Heart left ventricle (tissue), 16 donors: ENCODE measurements around the gene LTB4R. TPM values are rescaled to one million over a fixed set of nuclear protein-coding genes. Genes with fewer than 3 reads are reported as not detected.
A peak's percentile ranks its signal among the peaks of the same experiment; 100 is the strongest.

Experiments
- ATAC-seq, 4 donors: fragments of 200-7000 bp; cut with Tn5 transposase; one replicate each; pipeline ENCODE4 v1.9.1; 2020 to 2022; ENCODE audit warnings: moderate library complexity in 4 of 4, mild to moderate bottlenecking in 3 of 4, moderate number of reproducible peaks in 1 of 4
- DNase-seq, 5 donors: peaks; one replicate each; pipeline ENCODE4 v3.0.0-alpha.2; 2020
- H3K27ac ChIP-seq, 12 donors: fragments of 200-600 bp; sonication (generic) in 4 of 12; one replicate each; pipeline versions ENCODE4 v1.5.0 to v1.8.0; 2016 to 2022; ENCODE audit warnings: mild to moderate bottlenecking in 2 of 12
- H3K27me3 ChIP-seq, 9 donors: fragments of 200-600 bp; sonication (generic) in 2 of 9; one replicate each; pipeline versions ENCODE4 v1.5.1 to v1.8.0; 2016 to 2022; ENCODE audit warnings: mild to moderate bottlenecking in 3 of 9
- H3K36me3 ChIP-seq, 9 donors: fragments of 200-600 bp; sonication (generic) in 2 of 9; one replicate each; pipeline versions ENCODE4 v1.5.0 to v1.8.0; 2018 to 2022; ENCODE audit warnings: mild to moderate bottlenecking in 2 of 9
- H3K4me1 ChIP-seq, 12 donors: fragments of 200-600 bp; sonication (generic) in 4 of 12; one replicate each; pipeline versions ENCODE4 v1.5.0 to v1.8.0; 2016 to 2022; ENCODE audit warnings: mild to moderate bottlenecking in 3 of 12
- H3K4me3 ChIP-seq, 12 donors: fragments of 200-600 bp; sonication (generic) in 4 of 12; one replicate each; pipeline versions ENCODE4 v1.5.0 to v1.8.0; 2017 to 2022; ENCODE audit warnings: mild to moderate bottlenecking in 9 of 12, moderate library complexity in 4 of 12
- H3K9me3 ChIP-seq, 12 donors: fragments of 200-600 bp; sonication (generic) in 4 of 12; one replicate each; pipeline versions ENCODE4 v1.5.0 to v1.8.0; 2016 to 2022; ENCODE audit warnings: mild to moderate bottlenecking in 1 of 12
- CTCF ChIP-seq, 12 donors: fragments of 200-600 bp; sonication (generic) in 4 of 12; IDR thresholded peaks; one replicate each; pipeline versions ENCODE4 v1.5.0 to v1.8.0; 2018 to 2022; ENCODE audit warnings: antibody characterized with exemption in 12 of 12, mild to moderate bottlenecking in 5 of 12
- POLR2A ChIP-seq, 2 donors: fragments of 450-650 bp; IDR thresholded peaks; one replicate each; pipeline ENCODE4 v1.6.1; 2017; ENCODE audit warnings: antibody characterized with exemption in 2 of 2, mild to moderate bottlenecking in 2 of 2, moderate library complexity in 2 of 2
- WGBS, 4 donors: extraction: QIAGEN DNeasy Blood & Tissue Kit in 2 of 4; methylation state at CpG; one replicate each; pipeline versions ENCODE4 v1.1.5 to v1.1.7; 2013 to 2018; 5-methylcytosine and 5-hydroxymethylcytosine counted together
- intact Hi-C, 10 donors: fragments of 100-400 bp; cut with DNase I; formaldehyde crosslinking; loops; one replicate each; pipeline versions ENCODE4 v1.11.1 to v1.14.2; 2022
- polyA plus RNA-seq, 2 donors: library from polyadenylated mRNA; stranded (reverse); fragments of 200-250 nt; gene quantifications; one replicate each; pipeline ENCODE4 v1.2.3, GENCODE V29; 2013
- total RNA-seq, 9 donors: library from RNA; depleted of rRNA in 2 of 9; stranded (reverse); fragments of >200 nt in 2 of 9; fragmentation: NEBNext Ultra II Directional in 3 of 9; extraction: Animal tissue kit (Norgen Biotek cat#: 25700) in 3 of 9; gene quantifications; one replicate each; pipeline versions ENCODE4 v1.1.0 to v1.2.4, GENCODE V29; 2016 to 2023
- donor health status: ischemic (EF 13 %, LVEDD 7.1; RV severe dilation, severe dysfunction).
- donor health status: healthy with polysubstance abuse.
- donor health status: DM: no; HTN: yes; CAD: no.
- donor health status: DM: no; HTN: no; CAD: no.
- donor health status: ischemic (EF 25% LVEDD 6.9; RV normal size, moderate dysfunction).
- donor health status: ischemic (EF 25% LVEDD 5.7; RV mildly dilated, moderate dysfunction).
- donor health status: healthy.
- donor health status: DM: yes; HTN: yes; CAD: no.
- donor health status: ischemic (EF 35%, LVEDD 5.7; RV mildly dilated, moderate dysfunction).
- donor health status: nonischemic (EF 11% LVEDD 7.7; RV severe dilation, severe dysfunction).
- donor health status: DM: yes; HTN: yes; CAD: no.
- donor health status: PGD.
- donor health status: ischemic (EF 29% LVEDD 5.4; RV normal size, mild dysfunction).
- donor health status: nonischemic (EF 23%, LVEDD 6.1; RV moderate dilation, normal function).

Gene LTB4R
- total and polyA plus RNA-seq, 11 donors, result 0.92 to 8.8 (median 1.7) TPM

- intact Hi-C loops, result loop anchor here in 2 of 10 donors (1.0 to 2.0 kb wide), 3 partner anchors 26 to 29 kb away; partner anchors contain the start of genes DHRS1 (in 1 of the 2), NOP9 (in 1 of the 2) and TINF2 (in 1 of the 2)
- 1% methylated on average over 9 to 61 of the region's 61 CpGs for WGBS, 4 donors
- DNase-seq, result peak; percentile 89 to 94 (median 90)
- peaks cover 0 to 36% (median 24%) of the 10 kb centered on the region in 9 donors for H3K36me3 ChIP-seq
- ATAC-seq, result peak; percentile 91 to 96 (median 95)
- H3K27me3 ChIP-seq, result no peaks in the 10 kb centered on the region
- peak; percentile 60 to 95 (median 78) for TF ChIP-seq CTCF (IDR thresholded peaks at IDR 0.05)
- TF ChIP-seq POLR2A (IDR thresholded peaks at IDR 0.05), result peak in 1 of 2 donors; percentile 71
- H3K4me1 ChIP-seq, result peaks cover 0 to 47% (median 12%) of the 10 kb centered on the region in 12 donors
- H3K9me3 ChIP-seq, result no peaks in the 10 kb centered on the region
- peak within 1 kb of the TSS; percentile 67 to 98 (median 86) for H3K4me3 ChIP-seq
- H3K27ac ChIP-seq, result peak within 1 kb of the TSS; percentile 88 to 99 (median 98)
Observed at GRCh38 chr14:24271134-24271833, 40.0 kb upstream of the LTB4R start, which contains the start of gene RABGGTA. TSS of gene RABGGTA (minus strand) at chr14:24271597. CDS start at chr14:24271115, 482 bp downstream.

- peak overlapping the region in 11 of 12 donors; percentile 89 to 99 (median 98) for H3K27ac ChIP-seq
- intact Hi-C loops, result loop anchor here in 2 of 10 donors (1.0 to 2.0 kb wide), 3 partner anchors 27 to 30 kb away; partner anchors contain the start of genes DHRS1 (in 1 of the 2), NOP9 (in 1 of the 2) and TINF2 (in 1 of the 2)
- ATAC-seq (no peak), DNase-seq (no peak)
- no peak for TF ChIP-seq CTCF (IDR thresholded peaks at IDR 0.05)
- no peak for TF ChIP-seq POLR2A (IDR thresholded peaks at IDR 0.05)
- 24 to 30% (median 29%) methylated on average over 3 of the region's 3 CpGs for WGBS, 4 donors
- H3K4me3 ChIP-seq, result peak overlapping the region; percentile 67 to 98 (median 86)
- H3K9me3 ChIP-seq, result no peaks in the 10 kb centered on the region
- peaks cover 0 to 31% (median 18%) of the 10 kb centered on the region in 9 donors for H3K36me3 ChIP-seq
- H3K27me3 ChIP-seq, result no peaks in the 10 kb centered on the region
- peaks cover 0 to 53% (median 12%) of the 10 kb centered on the region in 12 donors for H3K4me1 ChIP-seq
Observed at GRCh38 chr14:24271834-24272263, 39.5 kb upstream of the LTB4R start.

DNA sequence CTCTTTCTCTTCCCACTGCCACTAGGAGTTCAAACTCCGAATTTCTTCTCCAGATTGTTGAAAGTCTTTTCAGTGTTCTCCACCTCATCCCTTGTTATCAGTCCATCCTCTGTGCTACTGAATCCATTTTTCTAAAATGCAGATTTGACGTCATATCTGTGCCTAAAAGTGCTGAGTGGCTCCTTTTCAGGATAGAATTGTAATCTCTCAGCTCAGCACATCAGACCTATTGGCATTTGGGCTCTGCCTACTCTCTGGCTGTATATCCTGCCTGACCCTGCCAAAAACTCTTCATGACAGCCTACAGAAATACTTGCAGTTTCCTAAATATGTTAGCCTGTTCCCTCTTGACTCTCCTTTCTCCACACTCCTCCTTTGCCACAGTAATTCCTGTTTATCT is 38.8 kb upstream of the LTB4R start:
- Histone ChIP-seq H3K4me3 (no peak overlapping the region), H3K36me3 (peaks cover 0 to 24% (median 12%) of the 10 kb centered on the region in 9 donors), H3K27ac (peak overlapping the region in 1 of 12 donors; percentile 97), H3K27me3 (no peaks in the 10 kb centered on the region), H3K9me3 (no peaks in the 10 kb centered on the region), H3K4me1 (peaks cover 0 to 59% (median 12%) of the 10 kb centered on the region in 12 donors)
- 80 to 87% (median 85%) methylated on average over 2 of the region's 2 CpGs for WGBS, 4 donors
- ATAC-seq (no peak), DNase-seq (no peak)
- intact Hi-C loops, result no loop called here
- TF ChIP-seq POLR2A (IDR thresholded peaks at IDR 0.05) (no peak), CTCF (IDR thresholded peaks at IDR 0.05) (no peak)

DNA sequence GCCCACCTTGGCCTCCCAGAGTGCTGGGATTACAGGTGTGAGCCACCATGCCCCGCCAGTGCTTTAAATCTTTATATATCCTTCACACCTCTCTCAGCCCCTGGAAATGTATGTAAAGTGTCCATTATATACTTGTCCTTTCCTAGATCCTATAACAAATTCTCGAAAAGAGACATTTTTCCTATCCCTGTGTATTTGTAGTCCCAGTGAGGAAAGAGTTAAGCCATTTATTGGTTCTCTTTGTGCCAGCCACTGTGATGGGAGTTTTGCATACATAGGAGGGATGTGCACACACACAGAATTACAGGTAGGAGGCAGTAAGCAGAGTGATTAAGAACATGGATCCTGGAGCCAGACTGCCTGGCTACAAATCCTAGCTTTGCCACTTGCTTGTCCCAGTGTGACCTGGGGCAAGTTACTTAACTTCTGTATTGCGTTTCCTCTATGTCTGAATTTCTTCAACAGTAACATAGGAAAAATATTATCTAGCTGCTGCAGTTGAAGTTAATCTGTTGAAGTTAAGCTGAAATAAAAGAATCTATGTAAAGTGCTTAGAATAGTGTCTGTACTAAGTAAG is 37.8 kb upstream of the LTB4R start:
- ATAC-seq (no peak), DNase-seq (no peak)
- Histone ChIP-seq H3K9me3 (no peaks in the 10 kb centered on the region), H3K27me3 (no peaks in the 10 kb centered on the region), H3K4me3 (no peak overlapping the region), H3K36me3 (peaks cover 0 to 14% (median 6%) of the 10 kb centered on the region in 9 donors), H3K4me1 (peaks cover 0 to 70% (median 12%) of the 10 kb centered on the region in 12 donors), H3K27ac (peak overlapping the region in 4 of 12 donors; percentile 8 to 97 (median 30))
- WGBS, 4 donors, result 47 to 86% (median 66%) methylated on average over 3 of the region's 3 CpGs
- TF ChIP-seq POLR2A (IDR thresholded peaks at IDR 0.05) (no peak), CTCF (IDR thresholded peaks at IDR 0.05) (no peak)
- intact Hi-C loops, result no loop called here
